Stimulated activated CD8-positive, alpha-beta memory T cell treated with anti-CD3 and anti-CD28 coated beads, Interleukin-2, amount 100 ng/mL, for 48 hours (primary cell): ENCODE data around the gene RNF138.
A peak's percentile ranks its signal among the peaks of the same experiment; 100 is the strongest.
"Not testable (repeated sequence)": the region's sequence is repeated elsewhere in the genome, so short reads cannot be mapped to it uniquely, and the experiment has no call there.

Source experiments
- DNase-seq, 2 donors: peaks; one replicate each; pipeline ENCODE4 v3.0.0-alpha.2; 2020; ENCODE audit warnings: low read depth in 2 of 2

RNF138 gene, protein sequence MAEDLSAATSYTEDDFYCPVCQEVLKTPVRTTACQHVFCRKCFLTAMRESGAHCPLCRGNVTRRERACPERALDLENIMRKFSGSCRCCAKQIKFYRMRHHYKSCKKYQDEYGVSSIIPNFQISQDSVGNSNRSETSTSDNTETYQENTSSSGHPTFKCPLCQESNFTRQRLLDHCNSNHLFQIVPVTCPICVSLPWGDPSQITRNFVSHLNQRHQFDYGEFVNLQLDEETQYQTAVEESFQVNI

GRCh38 chr18:32091724-32092421 is at the start of gene RNF138:
RNF138 (plus strand) TSS chr18:32091874; CDS start chr18:32092777, 903 bp downstream.
- DNase-seq: peak; percentile 80 to 82

GRCh38 chr18:32042337-32042736 is 49.3 kb upstream of the RNF138 start:
- no peak for DNase-seq

DNA sequence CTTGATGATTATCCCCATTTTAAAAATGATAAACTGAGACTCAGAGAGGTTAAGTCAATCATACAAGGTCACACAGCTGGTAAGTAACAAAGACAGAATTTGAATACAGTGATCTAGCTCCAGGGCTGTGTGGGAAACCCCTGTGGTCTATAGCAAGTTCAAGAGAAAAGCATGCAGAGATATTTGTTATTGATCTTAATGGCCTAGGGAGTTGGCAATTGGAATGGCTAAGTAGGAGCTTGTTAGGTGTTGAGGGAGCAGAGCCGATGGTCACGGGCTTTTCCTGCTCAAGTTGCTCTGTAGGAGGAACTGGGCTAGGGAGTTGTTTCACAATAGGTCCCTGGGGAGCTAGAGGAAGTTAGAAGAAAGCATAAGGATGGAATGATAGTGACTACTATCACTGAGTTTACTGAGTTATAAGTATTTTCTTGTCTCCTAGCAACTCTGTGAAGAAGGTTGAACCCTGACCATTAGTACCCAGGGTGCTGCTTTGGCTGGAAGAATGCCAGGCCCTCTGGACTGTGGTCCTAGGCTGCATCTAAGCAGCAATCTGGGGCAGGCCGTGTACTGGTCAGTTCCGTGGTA is 43.1 kb upstream of the RNF138 start:
- DNase-seq: no peak

DNA sequence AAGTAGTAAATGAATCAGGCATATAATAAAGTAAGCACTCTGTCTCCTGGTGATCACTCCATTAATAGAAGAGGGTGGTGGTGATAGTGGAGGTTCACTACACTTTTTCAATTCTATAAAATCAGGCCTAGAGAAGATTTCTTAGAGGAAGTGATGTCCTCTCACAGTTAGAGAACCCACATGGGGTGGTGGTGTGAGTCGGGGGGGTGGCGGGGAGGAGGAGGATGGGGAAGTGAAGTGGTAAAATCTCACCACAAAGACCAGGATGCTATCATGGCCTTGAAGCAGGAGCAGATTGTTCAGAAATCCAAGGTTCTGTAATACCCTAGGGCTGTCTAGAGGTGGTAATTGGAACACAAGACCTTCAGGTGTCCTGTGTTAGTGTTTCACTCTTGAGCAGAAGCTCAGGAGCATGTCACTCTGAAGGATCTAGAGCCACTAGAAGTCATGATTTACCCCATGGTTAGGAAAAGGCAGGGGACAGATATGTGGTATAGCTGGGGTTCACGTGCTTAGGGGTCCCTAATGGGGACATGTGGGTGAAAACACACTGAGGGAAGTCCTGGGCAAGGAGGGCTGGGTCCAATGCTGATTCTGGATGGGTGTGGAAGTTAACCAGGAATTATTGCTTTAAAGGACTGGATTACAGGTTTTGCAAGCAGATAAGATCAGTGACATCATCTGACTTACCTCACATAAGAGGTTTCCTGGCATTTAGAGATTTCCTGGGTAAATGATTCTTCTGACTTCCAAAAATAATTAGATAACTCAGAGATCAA is 42.1 kb upstream of the RNF138 start:
- DNase-seq: peak; percentile 13 to 54

GRCh38 chr18:32056613-32057358 is 34.9 kb upstream of the RNF138 start:
- DNase-seq: no peak

- no peak for DNase-seq
Observed at GRCh38 chr18:32057624-32058165, 34.0 kb upstream of the RNF138 start.

DNA sequence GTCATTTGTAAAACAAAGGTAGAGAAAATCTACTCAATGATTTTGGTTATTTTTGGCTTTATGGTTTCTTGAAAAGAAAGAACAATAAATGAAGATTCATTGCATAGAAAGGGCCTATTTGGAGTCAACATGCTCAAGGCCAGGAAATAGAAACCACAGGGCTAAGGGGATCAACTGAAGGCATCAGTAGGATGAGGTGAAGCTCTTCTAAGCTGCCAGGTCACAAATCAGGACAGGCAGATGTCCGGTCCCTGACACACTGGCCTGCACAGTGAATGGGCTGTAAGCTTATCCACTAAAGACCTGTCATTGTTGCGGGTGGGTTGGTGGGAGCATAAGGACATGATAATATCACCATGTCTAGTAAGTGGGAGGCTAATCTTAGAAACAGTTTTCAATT is 31.6 kb upstream of the RNF138 start:
- DNase-seq: no peak

DNA sequence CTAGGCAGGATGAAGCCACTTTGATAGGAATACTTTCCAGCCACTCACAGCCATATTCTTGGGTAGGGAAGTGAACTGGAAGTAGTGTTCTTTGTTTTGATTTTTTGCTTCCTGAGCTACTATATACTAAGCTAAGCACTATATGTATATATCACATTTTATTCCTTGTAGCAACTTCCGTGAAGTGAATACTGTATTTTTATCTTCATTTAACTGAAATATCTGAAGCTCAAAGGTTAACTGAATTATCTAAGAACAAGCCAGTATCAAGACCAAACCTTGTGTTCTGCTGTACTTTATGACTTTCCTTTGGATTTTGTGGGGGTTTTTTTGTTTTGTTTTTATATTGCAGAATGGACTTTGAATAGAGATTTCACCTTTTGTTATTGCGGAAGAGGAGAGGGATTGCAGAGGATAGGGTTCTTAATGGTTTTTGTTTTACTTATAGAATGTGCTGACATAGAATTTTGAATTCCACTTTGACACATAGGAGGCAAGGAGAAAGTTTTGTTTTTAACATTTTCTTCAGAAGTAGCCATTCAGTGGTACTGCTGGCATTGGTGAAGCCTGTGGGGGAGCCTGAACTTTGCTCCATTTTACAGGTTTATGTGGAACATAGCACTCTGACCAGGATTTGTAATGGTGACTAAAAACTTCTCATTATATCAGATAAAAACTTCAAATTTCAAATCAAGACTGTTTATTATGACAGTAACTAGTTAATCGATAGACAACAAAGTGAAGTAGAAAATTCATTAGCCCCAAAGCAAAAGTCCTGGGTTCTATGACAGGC is 24.1 kb upstream of the RNF138 start:
- DNase-seq: no peak

- no peak for DNase-seq
Observed at GRCh38 chr18:32072321-32072720, 19.4 kb upstream of the RNF138 start.

GRCh38 chr18:32074206-32074605 is 17.5 kb upstream of the RNF138 start:
- DNase-seq: no peak

DNA sequence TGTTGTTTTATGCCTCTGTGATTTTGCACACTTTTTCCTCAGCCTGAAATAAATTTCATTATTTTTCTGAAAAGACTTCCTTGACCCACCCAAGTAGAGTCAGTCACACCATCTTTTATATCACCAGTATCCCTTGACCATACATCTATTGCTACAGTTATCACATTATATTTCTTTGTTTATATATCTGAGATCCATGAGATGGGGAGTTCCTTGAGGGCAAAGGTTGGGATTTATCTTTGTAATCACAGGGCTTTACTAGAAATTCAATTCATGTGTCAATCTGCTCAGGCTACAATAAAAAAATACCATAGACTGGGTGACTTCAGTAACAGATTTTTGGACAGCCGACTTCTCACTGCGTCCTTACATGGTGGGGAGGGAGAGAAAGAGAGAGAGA is 12.8 kb upstream of the RNF138 start:
- DNase-seq: no peak

GRCh38 chr18:32081881-32082280 is 9.8 kb upstream of the RNF138 start:
- no peak for DNase-seq

DNA sequence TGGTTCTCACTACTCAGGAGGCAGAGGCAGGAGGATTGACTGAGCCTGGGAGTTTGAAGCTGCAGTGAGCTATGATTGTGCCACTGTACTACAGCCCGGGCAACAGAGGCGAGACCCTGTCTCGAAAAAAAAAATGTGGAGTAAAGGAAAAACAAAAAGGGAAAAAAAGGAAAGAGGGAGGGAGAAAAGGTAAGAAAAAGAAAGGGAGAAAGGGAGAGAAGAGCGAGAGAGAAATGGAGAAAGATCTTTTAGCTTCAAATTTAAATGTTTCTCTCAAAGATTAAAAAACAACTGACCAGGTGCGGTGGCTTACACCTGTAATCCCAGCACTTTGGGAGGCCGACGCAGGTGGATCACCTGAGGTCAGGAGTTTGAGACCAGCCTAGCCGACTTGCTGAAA is 7.9 kb upstream of the RNF138 start:
- no peak for DNase-seq

DNA sequence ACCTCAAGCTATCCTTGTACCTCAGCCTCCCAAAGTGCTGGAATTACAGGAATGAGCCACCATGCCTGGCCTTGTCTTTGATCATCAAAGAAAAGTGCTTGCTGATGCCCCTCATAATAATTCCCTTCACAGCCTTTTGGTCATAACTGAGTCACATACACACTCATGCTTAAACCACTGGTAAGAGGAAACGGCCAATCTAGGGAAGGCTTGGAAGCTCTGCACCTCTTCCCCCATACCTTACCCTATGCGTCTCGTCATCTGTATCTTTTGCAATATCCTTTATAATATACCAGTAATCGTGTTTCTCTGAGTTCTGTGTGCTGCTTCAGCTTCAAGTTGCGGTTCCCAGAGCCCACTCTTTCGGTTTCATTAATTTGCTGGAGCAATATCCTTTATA is 4.8 kb upstream of the RNF138 start:
- no peak for DNase-seq

GRCh38 chr18:32090831-32091230 is 843 bp upstream of the RNF138 start:
- DNase-seq: not testable (repeated sequence)

DNA sequence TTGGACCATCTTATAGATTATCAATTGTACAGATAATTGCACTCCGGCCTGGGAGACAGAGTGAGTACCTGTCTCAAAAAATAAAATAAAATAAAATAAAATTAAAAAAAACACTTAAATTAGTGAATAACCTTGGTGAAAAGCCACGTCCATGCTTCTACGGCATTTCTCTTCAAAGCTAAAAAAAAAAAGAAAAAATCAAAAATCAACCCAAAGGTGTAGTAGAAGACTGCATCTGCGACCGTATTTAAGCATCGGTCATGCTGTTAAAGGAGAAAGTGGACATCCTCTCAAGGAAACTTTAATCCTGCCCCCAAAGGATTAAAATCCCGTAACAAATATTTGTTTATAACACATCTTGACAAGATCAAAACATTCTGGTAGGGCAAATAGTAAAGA is 350 bp upstream of the RNF138 start:
- no peak for DNase-seq

GRCh38 chr18:32092422-32093101 is 888 bp downstream of the RNF138 start:
- peak; percentile 99 to 100 for DNase-seq

DNA sequence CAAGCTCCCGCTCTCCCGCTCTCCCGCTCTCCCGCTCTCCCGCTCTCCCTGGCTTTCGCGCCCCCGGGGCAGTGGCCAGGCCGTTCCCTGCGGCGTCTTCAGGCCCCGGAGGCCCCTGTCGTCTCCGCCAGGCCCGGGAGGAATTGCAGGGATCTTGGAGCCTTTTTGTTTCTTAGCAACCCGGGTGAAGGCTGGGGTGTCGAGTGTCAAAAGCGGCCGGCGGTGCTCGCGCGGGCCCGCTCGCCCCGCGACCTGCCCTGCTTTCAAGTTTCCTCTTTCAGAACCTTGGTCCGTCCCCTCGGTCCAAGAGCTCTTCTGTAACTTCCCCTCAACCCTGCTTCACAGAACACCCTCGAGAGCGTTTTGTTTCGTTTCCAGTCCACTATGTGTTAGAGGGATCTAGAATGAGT is 1.4 kb downstream of the RNF138 start:
- peak in 1 of 2 donors; percentile 11 for DNase-seq

DNA sequence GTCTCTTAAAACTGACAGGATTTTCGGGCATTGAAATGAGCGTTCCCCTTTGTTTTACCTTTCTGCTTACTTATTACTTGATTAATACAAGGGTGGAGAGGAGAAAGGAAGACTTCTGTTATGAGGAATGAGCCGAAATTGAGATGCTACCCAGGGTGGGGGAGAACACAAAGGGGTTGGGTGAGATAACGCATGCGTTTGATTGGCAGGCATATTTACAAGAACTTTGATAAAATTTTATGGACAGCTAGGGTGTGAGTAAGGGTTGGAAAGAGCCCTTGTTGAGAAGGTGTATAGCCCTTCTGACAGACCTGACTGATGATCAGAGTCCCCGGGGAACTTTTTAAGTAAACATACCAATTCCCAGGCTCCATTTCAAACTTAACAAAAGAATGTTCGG is 1.8 kb downstream of the RNF138 start:
- DNase-seq: no peak
